OCI-LY7 (cell line): ENCODE data around the gene PRRX2.

Source experiments
- EZH2phosphoT487 ChIP-seq: fragments of 200-600 bp; sonication (generic); IDR thresholded peaks from 2 replicates; pipeline ENCODE4 v1.6.1; 2018; ENCODE audit warnings: low read depth, borderline replicate concordance, mild to moderate bottlenecking, mixed run types, antibody characterized with exemption, low read length, moderate library complexity, mixed read lengths
- TF ChIP-seq, protein P1 (sequence below): fragments of 200-600 bp; sonication (generic); conservative IDR thresholded peaks from 2 replicates; pipeline ENCODE4 v1.5.1; 2014; ENCODE audit warnings: mild to moderate bottlenecking, antibody characterized with exemption, low read length, moderate library complexity, mixed read lengths

DNA sequence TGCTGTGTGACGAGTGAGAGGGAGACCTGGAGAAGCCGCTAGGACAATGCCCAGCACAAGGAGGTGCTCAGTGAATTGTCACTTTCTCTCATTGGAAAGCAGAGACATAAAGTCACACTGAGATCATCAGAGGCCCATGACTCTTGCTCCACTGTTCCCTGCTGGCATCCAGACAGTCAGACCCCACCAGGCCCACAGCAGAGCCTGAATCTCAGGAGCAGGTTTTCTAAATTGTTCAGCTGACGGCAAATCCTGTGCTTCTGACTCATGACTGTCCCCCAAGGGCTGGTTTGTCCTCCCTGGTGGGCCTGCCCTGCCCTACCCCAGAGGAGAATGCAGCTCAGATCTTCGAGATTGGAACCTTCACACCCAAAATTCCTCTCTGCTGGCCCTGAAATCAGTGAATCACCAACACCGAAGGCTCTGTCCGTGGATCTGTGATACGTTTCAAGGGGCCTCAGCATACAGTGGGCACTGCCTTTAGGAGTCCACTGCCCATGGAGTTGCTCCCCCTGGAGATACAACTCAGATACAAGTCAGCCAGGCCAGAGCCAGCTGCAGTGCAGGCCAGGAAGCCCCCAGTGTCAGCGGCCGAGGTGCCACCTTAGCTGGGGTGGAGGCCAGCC lies 84.7 kb downstream of the PRRX2 start:
- TF ChIP-seq, protein P1, sequence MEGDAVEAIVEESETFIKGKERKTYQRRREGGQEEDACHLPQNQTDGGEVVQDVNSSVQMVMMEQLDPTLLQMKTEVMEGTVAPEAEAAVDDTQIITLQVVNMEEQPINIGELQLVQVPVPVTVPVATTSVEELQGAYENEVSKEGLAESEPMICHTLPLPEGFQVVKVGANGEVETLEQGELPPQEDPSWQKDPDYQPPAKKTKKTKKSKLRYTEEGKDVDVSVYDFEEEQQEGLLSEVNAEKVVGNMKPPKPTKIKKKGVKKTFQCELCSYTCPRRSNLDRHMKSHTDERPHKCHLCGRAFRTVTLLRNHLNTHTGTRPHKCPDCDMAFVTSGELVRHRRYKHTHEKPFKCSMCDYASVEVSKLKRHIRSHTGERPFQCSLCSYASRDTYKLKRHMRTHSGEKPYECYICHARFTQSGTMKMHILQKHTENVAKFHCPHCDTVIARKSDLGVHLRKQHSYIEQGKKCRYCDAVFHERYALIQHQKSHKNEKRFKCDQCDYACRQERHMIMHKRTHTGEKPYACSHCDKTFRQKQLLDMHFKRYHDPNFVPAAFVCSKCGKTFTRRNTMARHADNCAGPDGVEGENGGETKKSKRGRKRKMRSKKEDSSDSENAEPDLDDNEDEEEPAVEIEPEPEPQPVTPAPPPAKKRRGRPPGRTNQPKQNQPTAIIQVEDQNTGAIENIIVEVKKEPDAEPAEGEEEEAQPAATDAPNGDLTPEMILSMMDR = no peak
- no peak for TF ChIP-seq EZH2phosphoT487
